GM23338 (cell line): ENCODE data around the gene OR2L3. TPM values are rescaled to one million over a fixed set of nuclear protein-coding genes. Genes with fewer than 3 reads are reported as not detected.

Experiments used
- ATAC-seq: fragments of 200-7000 bp; cut with Tn5 transposase; 3 replicates; pipeline ENCODE4 v1.9.1; 2020
- DNase-seq: peaks from one replicate; pipeline ENCODE4 v3.0.0-alpha.2; 2015; ENCODE audit warnings: low spot score
- H2AFZ ChIP-seq: fragments of 200-600 bp; sonication (generic); 2 replicates; pipeline ENCODE4 v1.8.0; 2016; ENCODE audit warnings: antibody characterized with exemption, mild to moderate bottlenecking, moderate library complexity
- H3F3A ChIP-seq: fragments of 200-600 bp; sonication (generic); replicated peaks from 2 replicates; pipeline ENCODE4 v1.8.0; 2017; ENCODE audit warnings: antibody characterized with exemption, mixed run types, low read depth
- H3K27ac ChIP-seq: fragments of 200-600 bp; sonication (generic); 2 replicates; pipeline ENCODE4 v1.6.1; 2016; ENCODE audit warnings: low read depth
- H3K27me3 ChIP-seq: fragments of 200-600 bp; sonication (generic); 2 replicates; pipeline ENCODE4 v1.8.0; 2016; ENCODE audit warnings: mild to moderate bottlenecking, mixed run types, moderate library complexity; ENCODE audit not compliant: insufficient read depth
- H3K36me3 ChIP-seq: fragments of 200-600 bp; sonication (generic); 2 replicates; pipeline ENCODE4 v1.8.0; 2016; ENCODE audit warnings: mild to moderate bottlenecking; ENCODE audit not compliant: insufficient read depth
- H3K4me1 ChIP-seq: fragments of 200-600 bp; sonication (generic); 2 replicates; pipeline ENCODE4 v1.8.0; 2016; ENCODE audit warnings: mild to moderate bottlenecking, moderate library complexity; ENCODE audit not compliant: insufficient read depth
- H3K4me2 ChIP-seq: fragments of 200-600 bp; sonication (generic); 2 replicates; pipeline ENCODE4 v1.7.1; 2017; ENCODE audit warnings: mixed run types
- H3K4me3 ChIP-seq: fragments of 200-600 bp; sonication (generic); 2 replicates; pipeline ENCODE4 v1.6.1; 2016; ENCODE audit warnings: mixed run types
- H3K79me2 ChIP-seq: fragments of 200-600 bp; sonication (generic); replicated peaks from 2 replicates; pipeline ENCODE4 v1.8.0; 2017; ENCODE audit warnings: mild to moderate bottlenecking; ENCODE audit not compliant: insufficient read depth
- H3K9me2 ChIP-seq: fragments of 200-600 bp; sonication (generic); 2 replicates; pipeline ENCODE4 v1.8.0; 2017; ENCODE audit not compliant: insufficient read depth
- H4K20me1 ChIP-seq: fragments of 200-600 bp; sonication (generic); replicated peaks from 2 replicates; pipeline ENCODE4 v1.8.0; 2017; ENCODE audit warnings: mild to moderate bottlenecking; ENCODE audit not compliant: insufficient read depth
- H3K27ac Mint-ChIP-seq: 2 replicates; pipeline ENCODE4 v1.8.0; 2020; ENCODE audit warnings: inconsistent platforms, mild to moderate bottlenecking, moderate library complexity, mixed read lengths
- H3K27me3 Mint-ChIP-seq: 3 replicates; pipeline ENCODE4 v1.8.0; 2022; ENCODE audit warnings: low read depth, mild to moderate bottlenecking, moderate library complexity, mixed read lengths, inconsistent platforms; ENCODE audit not compliant: insufficient read depth, poor library complexity
- H3K36me3 Mint-ChIP-seq: 3 replicates; pipeline ENCODE4 v1.8.0; 2021; ENCODE audit warnings: low read depth, mild to moderate bottlenecking, inconsistent platforms, moderate library complexity, mixed read lengths
- H3K4me1 Mint-ChIP-seq: 3 replicates; pipeline ENCODE4 v1.8.0; 2020; ENCODE audit warnings: mild to moderate bottlenecking, inconsistent platforms, mixed read lengths
- H3K4me3 Mint-ChIP-seq: 3 replicates; pipeline ENCODE4 v1.8.0; 2021; ENCODE audit warnings: moderate library complexity, mild to moderate bottlenecking, inconsistent platforms, mixed read lengths
- H3K9me3 Mint-ChIP-seq: 3 replicates; pipeline ENCODE4 v1.8.0; 2020; ENCODE audit warnings: moderate library complexity, mild to moderate bottlenecking, inconsistent platforms, mixed read lengths
- CREB1 ChIP-seq: fragments of 250-450 bp; sonication (Bioruptor Pico); IDR thresholded peaks from 2 replicates; pipeline ENCODE4 v1.5.0; 2020; ENCODE audit warnings: low read depth, mild to moderate bottlenecking, moderate library complexity
- EZH2 ChIP-seq: fragments of 200-600 bp; sonication (generic); IDR thresholded peaks from one replicate; pipeline ENCODE4 v1.8.0; 2017; ENCODE audit warnings: antibody characterized with exemption, mild to moderate bottlenecking, low read depth; ENCODE audit not compliant: unreplicated experiment
- EZH2phosphoT487 ChIP-seq: fragments of 200-600 bp; sonication (generic); IDR thresholded peaks from one replicate; pipeline ENCODE4 v1.8.1; 2018; ENCODE audit warnings: antibody characterized with exemption; ENCODE audit not compliant: unreplicated experiment
- JUNB ChIP-seq: IDR thresholded peaks from one replicate; pipeline ENCODE4 v1.6.1; 2016; ENCODE audit warnings: antibody characterized with exemption; ENCODE audit not compliant: unreplicated experiment
- NANOG ChIP-seq: IDR thresholded peaks from 2 replicates; pipeline ENCODE4 v1.6.1; 2016; ENCODE audit warnings: antibody characterized with exemption, borderline replicate concordance
- POLR2AphosphoS5 ChIP-seq: IDR thresholded peaks from 2 replicates; pipeline ENCODE4 v1.6.1; 2016; ENCODE audit warnings: antibody characterized with exemption, low read depth
- STAT1 ChIP-seq: IDR thresholded peaks from one replicate; pipeline ENCODE4 v1.6.1; 2016; ENCODE audit warnings: antibody characterized with exemption; ENCODE audit not compliant: unreplicated experiment
- ZNF114 ChIP-seq: fragments of 250-450 bp; sonication (Bioruptor Pico); IDR thresholded peaks from 2 replicates; pipeline ENCODE4 v1.5.0; 2020; ENCODE audit warnings: mild to moderate bottlenecking, moderate library complexity
- ZNF331 ChIP-seq: fragments of 250-450 bp; sonication (Bioruptor Pico); IDR thresholded peaks from 2 replicates; pipeline ENCODE4 v1.5.0; 2020; ENCODE audit warnings: low read depth, mild to moderate bottlenecking, moderate library complexity
- polyA plus RNA-seq: library from polyadenylated mRNA; unstranded; fragments of >200 nt; fragmentation: Nextera tagmentation; extraction: Ambion mirVana; gene quantifications from 2 replicates; pipeline ENCODE4 v1.2.1, GENCODE V29; 2016
- total RNA-seq: library from RNA; depleted of rRNA; stranded (reverse); fragments of >200 nt; shearing (Covaris generic); gene quantifications from 2 replicates; pipeline ENCODE4 v1.2.3, GENCODE V29; 2014
- TF ChIP-seq, protein P1 (sequence below): fragments of 250-450 bp; sonication (Bioruptor Pico); IDR thresholded peaks from 2 replicates; pipeline ENCODE4 v1.5.0; 2020; ENCODE audit warnings: mild to moderate bottlenecking, moderate library complexity
- TF ChIP-seq, protein P2 (sequence below), 2 experiments: fragments of 200-600 bp in 1 of 2; sonication (generic) in 1 of 2; conservative IDR thresholded peaks; 2 replicates each; pipeline versions ENCODE4 v1.5.1 to v1.6.1; 2016 to 2017; ENCODE audit warnings: antibody characterized with exemption in 2 of 2, low read depth in 2 of 2, mild to moderate bottlenecking in 2 of 2, moderate library complexity in 1 of 2
- TF ChIP-seq, protein P3 (sequence below): IDR thresholded peaks from 2 replicates; pipeline ENCODE4 v1.6.1; 2016; ENCODE audit warnings: antibody characterized with exemption
- TF ChIP-seq, protein P4 (sequence below): IDR thresholded peaks from one replicate; pipeline ENCODE4 v1.6.1; 2018; ENCODE audit warnings: antibody characterized with exemption; ENCODE audit not compliant: unreplicated experiment

OR2L3 gene
- total and polyA plus RNA-seq, 2 experiments from 2014 or later, result not detected

DNA sequence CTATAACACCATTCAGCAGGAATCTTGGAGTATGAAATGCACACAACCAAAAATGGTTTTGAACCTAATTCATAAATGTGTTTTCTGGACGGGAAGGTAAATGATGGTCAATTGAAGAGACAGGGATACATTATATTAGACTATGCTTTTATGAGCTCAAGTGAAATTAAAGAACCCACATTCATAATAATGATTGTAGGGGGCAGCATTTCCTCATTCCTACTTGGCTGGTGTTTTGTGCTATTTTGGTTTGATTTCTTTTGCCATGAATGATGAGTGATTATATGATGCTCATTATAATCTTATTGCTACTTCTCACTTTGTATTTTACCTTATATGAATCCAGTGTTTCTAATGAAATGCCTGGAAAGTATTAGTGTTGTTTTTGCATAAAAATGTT, 372 bp downstream of the OR2L3 start:
- Histone ChIP-seq H3K4me1 (no peaks in the 10 kb centered on the region), H3K9me2 (no peaks in the 10 kb centered on the region), H3K4me3 (no peak overlapping the region), H3K4me2 (no peak overlapping the region), H3K36me3 (peaks cover 5% of the 10 kb centered on the region; the same call in 1 of the 2 replicates), H3F3A (no peaks in the 10 kb centered on the region), H3K27ac (no peak overlapping the region), H2AFZ (no peak overlapping the region), H3K27me3 (no peaks in the 10 kb centered on the region), H4K20me1 (no peaks in the 10 kb centered on the region), H3K79me2 (no peaks in the 10 kb centered on the region)
- peaks cover 75% of the 10 kb centered on the region for H3K9me3 Mint-ChIP-seq
- H3K27me3 Mint-ChIP-seq, result no peaks in the 10 kb centered on the region
- H3K27ac Mint-ChIP-seq, result no peak overlapping the region
- H3K36me3 Mint-ChIP-seq, result peaks cover 21% of the 10 kb centered on the region; the same call in 2 of the 3 replicates
- no peaks in the 10 kb centered on the region for H3K4me1 Mint-ChIP-seq
- H3K4me3 Mint-ChIP-seq, result no peak overlapping the region
- TF ChIP-seq POLR2AphosphoS5 (no peak), NANOG (no peak), EZH2phosphoT487 (no peak), EZH2 (no peak), ZNF114 (CRISPR knock-in tag) (no peak), JUNB (no peak), STAT1 (no peak), ZNF331 (CRISPR knock-in tag) (no peak), CREB1 (no peak)
- TF ChIP-seq, protein P1, sequence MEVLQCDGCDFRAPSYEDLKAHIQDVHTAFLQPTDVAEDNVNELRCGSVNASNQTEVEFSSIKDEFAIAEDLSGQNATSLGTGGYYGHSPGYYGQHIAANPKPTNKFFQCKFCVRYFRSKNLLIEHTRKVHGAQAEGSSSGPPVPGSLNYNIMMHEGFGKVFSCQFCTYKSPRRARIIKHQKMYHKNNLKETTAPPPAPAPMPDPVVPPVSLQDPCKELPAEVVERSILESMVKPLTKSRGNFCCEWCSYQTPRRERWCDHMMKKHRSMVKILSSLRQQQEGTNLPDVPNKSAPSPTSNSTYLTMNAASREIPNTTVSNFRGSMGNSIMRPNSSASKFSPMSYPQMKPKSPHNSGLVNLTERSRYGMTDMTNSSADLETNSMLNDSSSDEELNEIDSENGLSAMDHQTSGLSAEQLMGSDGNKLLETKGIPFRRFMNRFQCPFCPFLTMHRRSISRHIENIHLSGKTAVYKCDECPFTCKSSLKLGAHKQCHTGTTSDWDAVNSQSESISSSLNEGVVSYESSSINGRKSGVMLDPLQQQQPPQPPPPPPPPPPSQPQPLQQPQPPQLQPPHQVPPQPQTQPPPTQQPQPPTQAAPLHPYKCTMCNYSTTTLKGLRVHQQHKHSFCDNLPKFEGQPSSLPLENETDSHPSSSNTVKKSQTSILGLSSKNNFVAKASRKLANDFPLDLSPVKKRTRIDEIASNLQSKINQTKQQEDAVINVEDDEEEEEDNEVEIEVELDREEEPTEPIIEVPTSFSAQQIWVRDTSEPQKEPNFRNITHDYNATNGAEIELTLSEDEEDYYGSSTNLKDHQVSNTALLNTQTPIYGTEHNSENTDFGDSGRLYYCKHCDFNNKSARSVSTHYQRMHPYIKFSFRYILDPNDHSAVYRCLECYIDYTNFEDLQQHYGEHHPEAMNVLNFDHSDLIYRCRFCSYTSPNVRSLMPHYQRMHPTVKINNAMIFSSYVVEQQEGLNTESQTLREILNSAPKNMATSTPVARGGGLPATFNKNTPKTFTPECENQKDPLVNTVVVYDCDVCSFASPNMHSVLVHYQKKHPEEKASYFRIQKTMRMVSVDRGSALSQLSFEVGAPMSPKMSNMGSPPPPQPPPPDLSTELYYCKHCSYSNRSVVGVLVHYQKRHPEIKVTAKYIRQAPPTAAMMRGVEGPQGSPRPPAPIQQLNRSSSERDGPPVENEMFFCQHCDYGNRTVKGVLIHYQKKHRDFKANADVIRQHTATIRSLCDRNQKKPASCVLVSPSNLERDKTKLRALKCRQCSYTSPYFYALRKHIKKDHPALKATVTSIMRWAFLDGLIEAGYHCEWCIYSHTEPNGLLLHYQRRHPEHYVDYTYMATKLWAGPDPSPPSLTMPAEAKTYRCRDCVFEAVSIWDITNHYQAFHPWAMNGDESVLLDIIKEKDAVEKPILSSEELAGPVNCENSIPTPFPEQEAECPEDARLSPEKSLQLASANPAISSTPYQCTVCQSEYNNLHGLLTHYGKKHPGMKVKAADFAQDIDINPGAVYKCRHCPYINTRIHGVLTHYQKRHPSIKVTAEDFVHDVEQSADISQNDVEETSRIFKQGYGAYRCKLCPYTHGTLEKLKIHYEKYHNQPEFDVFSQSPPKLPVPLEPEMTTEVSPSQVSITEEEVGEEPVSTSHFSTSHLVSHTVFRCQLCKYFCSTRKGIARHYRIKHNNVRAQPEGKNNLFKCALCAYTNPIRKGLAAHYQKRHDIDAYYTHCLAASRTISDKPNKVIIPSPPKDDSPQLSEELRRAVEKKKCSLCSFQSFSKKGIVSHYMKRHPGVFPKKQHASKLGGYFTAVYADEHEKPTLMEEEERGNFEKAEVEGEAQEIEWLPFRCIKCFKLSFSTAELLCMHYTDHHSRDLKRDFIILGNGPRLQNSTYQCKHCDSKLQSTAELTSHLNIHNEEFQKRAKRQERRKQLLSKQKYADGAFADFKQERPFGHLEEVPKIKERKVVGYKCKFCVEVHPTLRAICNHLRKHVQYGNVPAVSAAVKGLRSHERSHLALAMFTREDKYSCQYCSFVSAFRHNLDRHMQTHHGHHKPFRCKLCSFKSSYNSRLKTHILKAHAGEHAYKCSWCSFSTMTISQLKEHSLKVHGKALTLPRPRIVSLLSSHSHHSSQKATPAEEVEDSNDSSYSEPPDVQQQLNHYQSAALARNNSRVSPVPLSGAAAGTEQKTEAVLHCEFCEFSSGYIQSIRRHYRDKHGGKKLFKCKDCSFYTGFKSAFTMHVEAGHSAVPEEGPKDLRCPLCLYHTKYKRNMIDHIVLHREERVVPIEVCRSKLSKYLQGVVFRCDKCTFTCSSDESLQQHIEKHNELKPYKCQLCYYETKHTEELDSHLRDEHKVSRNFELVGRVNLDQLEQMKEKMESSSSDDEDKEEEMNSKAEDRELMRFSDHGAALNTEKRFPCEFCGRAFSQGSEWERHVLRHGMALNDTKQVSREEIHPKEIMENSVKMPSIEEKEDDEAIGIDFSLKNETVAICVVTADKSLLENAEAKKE (CRISPR knock-in tag), result no peak
- TF ChIP-seq, protein P2, sequence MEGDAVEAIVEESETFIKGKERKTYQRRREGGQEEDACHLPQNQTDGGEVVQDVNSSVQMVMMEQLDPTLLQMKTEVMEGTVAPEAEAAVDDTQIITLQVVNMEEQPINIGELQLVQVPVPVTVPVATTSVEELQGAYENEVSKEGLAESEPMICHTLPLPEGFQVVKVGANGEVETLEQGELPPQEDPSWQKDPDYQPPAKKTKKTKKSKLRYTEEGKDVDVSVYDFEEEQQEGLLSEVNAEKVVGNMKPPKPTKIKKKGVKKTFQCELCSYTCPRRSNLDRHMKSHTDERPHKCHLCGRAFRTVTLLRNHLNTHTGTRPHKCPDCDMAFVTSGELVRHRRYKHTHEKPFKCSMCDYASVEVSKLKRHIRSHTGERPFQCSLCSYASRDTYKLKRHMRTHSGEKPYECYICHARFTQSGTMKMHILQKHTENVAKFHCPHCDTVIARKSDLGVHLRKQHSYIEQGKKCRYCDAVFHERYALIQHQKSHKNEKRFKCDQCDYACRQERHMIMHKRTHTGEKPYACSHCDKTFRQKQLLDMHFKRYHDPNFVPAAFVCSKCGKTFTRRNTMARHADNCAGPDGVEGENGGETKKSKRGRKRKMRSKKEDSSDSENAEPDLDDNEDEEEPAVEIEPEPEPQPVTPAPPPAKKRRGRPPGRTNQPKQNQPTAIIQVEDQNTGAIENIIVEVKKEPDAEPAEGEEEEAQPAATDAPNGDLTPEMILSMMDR (conservative IDR thresholded peaks at IDR 0.05; ENCODE audit: low read depth in 2 of 2), result no peak
- TF ChIP-seq, protein P3, sequence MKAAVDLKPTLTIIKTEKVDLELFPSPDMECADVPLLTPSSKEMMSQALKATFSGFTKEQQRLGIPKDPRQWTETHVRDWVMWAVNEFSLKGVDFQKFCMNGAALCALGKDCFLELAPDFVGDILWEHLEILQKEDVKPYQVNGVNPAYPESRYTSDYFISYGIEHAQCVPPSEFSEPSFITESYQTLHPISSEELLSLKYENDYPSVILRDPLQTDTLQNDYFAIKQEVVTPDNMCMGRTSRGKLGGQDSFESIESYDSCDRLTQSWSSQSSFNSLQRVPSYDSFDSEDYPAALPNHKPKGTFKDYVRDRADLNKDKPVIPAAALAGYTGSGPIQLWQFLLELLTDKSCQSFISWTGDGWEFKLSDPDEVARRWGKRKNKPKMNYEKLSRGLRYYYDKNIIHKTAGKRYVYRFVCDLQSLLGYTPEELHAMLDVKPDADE, result no peak
- TF ChIP-seq, protein P4, sequence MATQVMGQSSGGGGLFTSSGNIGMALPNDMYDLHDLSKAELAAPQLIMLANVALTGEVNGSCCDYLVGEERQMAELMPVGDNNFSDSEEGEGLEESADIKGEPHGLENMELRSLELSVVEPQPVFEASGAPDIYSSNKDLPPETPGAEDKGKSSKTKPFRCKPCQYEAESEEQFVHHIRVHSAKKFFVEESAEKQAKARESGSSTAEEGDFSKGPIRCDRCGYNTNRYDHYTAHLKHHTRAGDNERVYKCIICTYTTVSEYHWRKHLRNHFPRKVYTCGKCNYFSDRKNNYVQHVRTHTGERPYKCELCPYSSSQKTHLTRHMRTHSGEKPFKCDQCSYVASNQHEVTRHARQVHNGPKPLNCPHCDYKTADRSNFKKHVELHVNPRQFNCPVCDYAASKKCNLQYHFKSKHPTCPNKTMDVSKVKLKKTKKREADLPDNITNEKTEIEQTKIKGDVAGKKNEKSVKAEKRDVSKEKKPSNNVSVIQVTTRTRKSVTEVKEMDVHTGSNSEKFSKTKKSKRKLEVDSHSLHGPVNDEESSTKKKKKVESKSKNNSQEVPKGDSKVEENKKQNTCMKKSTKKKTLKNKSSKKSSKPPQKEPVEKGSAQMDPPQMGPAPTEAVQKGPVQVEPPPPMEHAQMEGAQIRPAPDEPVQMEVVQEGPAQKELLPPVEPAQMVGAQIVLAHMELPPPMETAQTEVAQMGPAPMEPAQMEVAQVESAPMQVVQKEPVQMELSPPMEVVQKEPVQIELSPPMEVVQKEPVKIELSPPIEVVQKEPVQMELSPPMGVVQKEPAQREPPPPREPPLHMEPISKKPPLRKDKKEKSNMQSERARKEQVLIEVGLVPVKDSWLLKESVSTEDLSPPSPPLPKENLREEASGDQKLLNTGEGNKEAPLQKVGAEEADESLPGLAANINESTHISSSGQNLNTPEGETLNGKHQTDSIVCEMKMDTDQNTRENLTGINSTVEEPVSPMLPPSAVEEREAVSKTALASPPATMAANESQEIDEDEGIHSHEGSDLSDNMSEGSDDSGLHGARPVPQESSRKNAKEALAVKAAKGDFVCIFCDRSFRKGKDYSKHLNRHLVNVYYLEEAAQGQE, result no peak
- DNase-seq, result no peak
- ATAC-seq, result no peak
